ENCODE results near the gene ACCS. TPM values are rescaled to one million over a fixed set of nuclear protein-coding genes. Genes with fewer than 3 reads are reported as not detected.

ACCS gene
- total RNA-seq, 1 experiment from 2014 or later, result 7.5 TPM

DNA sequence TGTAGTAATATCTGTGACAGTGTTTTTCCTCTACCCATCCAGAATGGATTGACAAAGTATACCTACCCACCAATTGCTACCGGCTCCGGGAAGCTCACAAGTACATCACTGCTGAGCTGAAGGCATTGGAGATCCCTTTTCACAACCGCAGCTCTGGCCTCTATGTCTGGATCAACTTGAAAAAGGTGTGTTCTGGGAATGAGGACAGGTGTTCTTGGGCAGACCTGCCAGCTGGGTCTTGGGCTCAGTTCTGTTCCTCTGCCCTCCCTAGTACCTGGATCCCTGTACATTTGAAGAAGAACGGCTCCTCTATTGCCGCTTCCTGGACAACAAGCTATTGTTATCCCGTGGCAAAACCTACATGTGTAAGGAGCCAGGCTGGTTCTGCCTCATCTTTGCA, 7.8 kb upstream of the ACCS start:
- no peak overlapping the region for H3K4me3 Mint-ChIP-seq
- H4K8ac ChIP-seq (replicated peaks; ENCODE audit: insufficient read length, low read depth, low read length), result no peak overlapping the region

More for the DNA sequence above, 7.8 kb upstream of the ACCS start:
- peaks cover 4 to 8% of the 10 kb centered on the region in 2 experiments; a peak in 3 of 4 replicates for H3K4me1 Mint-ChIP-seq
- Histone ChIP-seq H2AFZ (ENCODE audit: low read length) (no peak overlapping the region), H3K79me2 (ENCODE audit: insufficient read depth, low read length) (no peaks in the 10 kb centered on the region), H3K23ac (ENCODE audit: insufficient read length, low read depth, low read length) (no peak overlapping the region), H3K4me2 (ENCODE audit: insufficient read depth, insufficient read length, low read length) (no peak overlapping the region), H3K4ac (ENCODE audit: low read depth, low read length) (no peak overlapping the region), H3K79me1 (ENCODE audit: insufficient read depth, low read depth, low read length, poor library complexity, severe bottlenecking) (no peaks in the 10 kb centered on the region), H3K9me3 (ENCODE audit: control insufficient read depth, low read depth, low read length) (no peaks in the 10 kb centered on the region), H3K56ac (ENCODE audit: insufficient read length, low read depth, low read length) (no peak overlapping the region), H2BK20ac (ENCODE audit: low read depth, low read length, poor library complexity, severe bottlenecking) (no peak overlapping the region), H3K14ac (ENCODE audit: insufficient read depth, low read length) (no peak overlapping the region), H3K4me1 (ENCODE audit: insufficient read depth, low read length) (no peaks in the 10 kb centered on the region), H3K18ac (ENCODE audit: insufficient read length, low read depth, low read length) (no peak overlapping the region), H2BK5ac (ENCODE audit: insufficient read length, low read length) (no peak overlapping the region), H4K20me1 (ENCODE audit: control insufficient read depth, insufficient read depth, insufficient read length) (no peaks in the 10 kb centered on the region), H2BK120ac (ENCODE audit: low read depth, low read length, poor library complexity, severe bottlenecking) (no peak overlapping the region), H3K9ac (ENCODE audit: extremely low read depth, insufficient read length, low read length) (no peak overlapping the region), H3K27me3 (ENCODE audit: insufficient read depth, low read length) (no peaks in the 10 kb centered on the region), H3K23me2 (ENCODE audit: insufficient read length, low read depth, low read length, poor library complexity, severe bottlenecking) (no peaks in the 10 kb centered on the region), H3T11ph (ENCODE audit: low read length) (no peak overlapping the region), H4K5ac (ENCODE audit: insufficient read length, low read depth, low read length) (no peak overlapping the region), H2BK15ac (ENCODE audit: low read depth, low read length) (no peak overlapping the region), H2BK12ac (ENCODE audit: insufficient read length, low read depth, low read length) (no peak overlapping the region), H2AK5ac (ENCODE audit: insufficient read length, low read length) (no peak overlapping the region), H4K91ac (ENCODE audit: insufficient read length, low read depth, low read length) (no peak overlapping the region), H3K27ac (ENCODE audit: insufficient read length, low read depth, low read length) (no peak overlapping the region)
- H3K9me3 Mint-ChIP-seq, result no peaks in the 10 kb centered on the region
- no peaks in the 10 kb centered on the region for H3K36me3 Mint-ChIP-seq (ENCODE audit: insufficient read depth in 1 of 3, low read depth in 3 of 3)
- TF ChIP-seq, protein P1, sequence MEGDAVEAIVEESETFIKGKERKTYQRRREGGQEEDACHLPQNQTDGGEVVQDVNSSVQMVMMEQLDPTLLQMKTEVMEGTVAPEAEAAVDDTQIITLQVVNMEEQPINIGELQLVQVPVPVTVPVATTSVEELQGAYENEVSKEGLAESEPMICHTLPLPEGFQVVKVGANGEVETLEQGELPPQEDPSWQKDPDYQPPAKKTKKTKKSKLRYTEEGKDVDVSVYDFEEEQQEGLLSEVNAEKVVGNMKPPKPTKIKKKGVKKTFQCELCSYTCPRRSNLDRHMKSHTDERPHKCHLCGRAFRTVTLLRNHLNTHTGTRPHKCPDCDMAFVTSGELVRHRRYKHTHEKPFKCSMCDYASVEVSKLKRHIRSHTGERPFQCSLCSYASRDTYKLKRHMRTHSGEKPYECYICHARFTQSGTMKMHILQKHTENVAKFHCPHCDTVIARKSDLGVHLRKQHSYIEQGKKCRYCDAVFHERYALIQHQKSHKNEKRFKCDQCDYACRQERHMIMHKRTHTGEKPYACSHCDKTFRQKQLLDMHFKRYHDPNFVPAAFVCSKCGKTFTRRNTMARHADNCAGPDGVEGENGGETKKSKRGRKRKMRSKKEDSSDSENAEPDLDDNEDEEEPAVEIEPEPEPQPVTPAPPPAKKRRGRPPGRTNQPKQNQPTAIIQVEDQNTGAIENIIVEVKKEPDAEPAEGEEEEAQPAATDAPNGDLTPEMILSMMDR (conservative IDR thresholded peaks at IDR 0.05), result no peak
- H3K27ac Mint-ChIP-seq, result no peak overlapping the region
- DNase-seq, result no peak
- no CpG with 5 or more reads among the region's 6 CpGs for WGBS (ENCODE audit: extremely low coverage, insufficient read length, low lambda C conversion rate)
- peaks cover 10% of the 10 kb centered on the region for H3K27me3 Mint-ChIP-seq (ENCODE audit: low read depth)

Measured in H9 (cell line).